Measurements from ENCODE around the gene TIGD7. TPM values are rescaled to one million over a fixed set of nuclear protein-coding genes. Genes with fewer than 3 reads are reported as not detected.

Gene TIGD7
- total RNA-seq, 3 donors from 2014 or later, result 5.2 to 11.4 (median 7.0) TPM

- Histone ChIP-seq H3K27ac (no peak overlapping the region), H3K4me3 (peak overlapping the region in 1 of 3 donors; percentile 12), H3K4me1 (peaks cover 0 to 2% of the 10 kb centered on the region in 2 donors), H3K36me3 (peaks cover 60% of the 10 kb centered on the region), H3K9me3 (peaks cover 95 to 100% of the 10 kb centered on the region in 2 donors), H3K27me3 (no peaks in the 10 kb centered on the region)
- intact Hi-C loops (cut with DNase I; ENCODE audit: low total_unique reads), result no loop called here
- DNase-seq (ENCODE audit: low spot score in 2 of 2), result no peak
- TF ChIP-seq POLR2AphosphoS5 (IDR thresholded peaks at IDR 0.05), result no peak
- no peak for TF ChIP-seq CTCF (IDR thresholded peaks at IDR 0.05)
- TF ChIP-seq POLR2A (IDR thresholded peaks at IDR 0.05), result no peak
These were observed 15.1 kb downstream of the TIGD7 start for GRCh38 chr16:3289998-3290673.

GRCh38 chr16:3285131-3285530 is 20.1 kb downstream of the TIGD7 start:
- no peaks in the 10 kb centered on the region for H3K27me3 ChIP-seq
- no peak for TF ChIP-seq POLR2AphosphoS5 (IDR thresholded peaks at IDR 0.05)
- peak overlapping the region in 2 of 3 donors; percentile 73 to 98 for H3K4me3 ChIP-seq
- H3K36me3 ChIP-seq, result peaks cover 34% of the 10 kb centered on the region
- intact Hi-C loops (cut with DNase I; ENCODE audit: low total_unique reads), result no loop called here
- DNase-seq (ENCODE audit: low spot score in 2 of 2), result no peak
- H3K4me1 ChIP-seq, result peaks cover 0 to 8% of the 10 kb centered on the region in 2 donors
- peaks cover 52 to 53% of the 10 kb centered on the region in 2 donors for H3K9me3 ChIP-seq
- no peak overlapping the region for H3K27ac ChIP-seq

GRCh38 chr16:3283543-3284447 is 21.4 kb downstream of the TIGD7 start:
- Histone ChIP-seq H3K4me1 (peaks cover 0 to 8% of the 10 kb centered on the region in 2 donors), H3K36me3 (peaks cover 21% of the 10 kb centered on the region), H3K27me3 (no peaks in the 10 kb centered on the region), H3K9me3 (peaks cover 38 to 40% of the 10 kb centered on the region in 2 donors), H3K27ac (peak overlapping the region; percentile 100), H3K4me3 (peak overlapping the region; percentile 73 to 98 (median 95))
- no peak for DNase-seq (ENCODE audit: low spot score in 2 of 2)
- intact Hi-C loops (cut with DNase I; ENCODE audit: low total_unique reads), result no loop called here
- TF ChIP-seq POLR2A (IDR thresholded peaks at IDR 0.05) (no peak), CTCF (IDR thresholded peaks at IDR 0.05) (no peak), POLR2AphosphoS5 (IDR thresholded peaks at IDR 0.05) (no peak)

GRCh38 chr16:3282730-3283542 is 22.3 kb downstream of the TIGD7 start, which contains the start of gene ZNF263:
Gene ZNF263, plus strand, starts transcription at chr16:3283491. Its CDS starts 328 bp downstream, at chr16:3283819.
- H3K27me3 ChIP-seq, result no peaks in the 10 kb centered on the region
- peak within 1 kb of the TSS; percentile 100 for H3K27ac ChIP-seq
- H3K4me3 ChIP-seq, result peak within 1 kb of the TSS; percentile 73 to 98 (median 95)
- peaks cover 0 to 8% of the 10 kb centered on the region in 2 donors for H3K4me1 ChIP-seq
- H3K9me3 ChIP-seq, result peaks cover 30 to 31% of the 10 kb centered on the region in 2 donors
- TF ChIP-seq POLR2A (IDR thresholded peaks at IDR 0.05) (peak; percentile 44), CTCF (IDR thresholded peaks at IDR 0.05) (no peak), POLR2AphosphoS5 (IDR thresholded peaks at IDR 0.05) (peak; percentile 82 to 94 (median 91))
- intact Hi-C loops (cut with DNase I; ENCODE audit: low total_unique reads), result no loop called here
- H3K36me3 ChIP-seq, result peaks cover 14% of the 10 kb centered on the region
- DNase-seq (ENCODE audit: low spot score in 2 of 2), result peak; percentile 97 to 98

GRCh38 chr16:3282103-3282729 is 23.0 kb downstream of the TIGD7 start:
- H3K4me3 ChIP-seq, result peak overlapping the region; percentile 73 to 98 (median 95)
- peak overlapping the region; percentile 100 for H3K27ac ChIP-seq
- H3K27me3 ChIP-seq, result no peaks in the 10 kb centered on the region
- H3K4me1 ChIP-seq, result peaks cover 0 to 8% of the 10 kb centered on the region in 2 donors
- TF ChIP-seq POLR2A (IDR thresholded peaks at IDR 0.05) (no peak), CTCF (IDR thresholded peaks at IDR 0.05) (no peak), POLR2AphosphoS5 (IDR thresholded peaks at IDR 0.05) (no peak)
- H3K36me3 ChIP-seq, result peaks cover 14% of the 10 kb centered on the region
- no peak for DNase-seq (ENCODE audit: low spot score in 2 of 2)
- H3K9me3 ChIP-seq, result peaks cover 24% of the 10 kb centered on the region in 2 donors
- intact Hi-C loops (cut with DNase I; ENCODE audit: low total_unique reads), result no loop called here

Data from breast epithelium (tissue), 4 donors.